Colonic mucosa (tissue), 4 donors: ENCODE data around the gene POMGNT1. TPM values are rescaled to one million over a fixed set of nuclear protein-coding genes. Genes with fewer than 3 reads are reported as not detected.
A peak's percentile ranks its signal among the peaks of the same experiment; 100 is the strongest.
"Not testable (repeated sequence)": the region's sequence is repeated elsewhere in the genome, so short reads cannot be mapped to it uniquely, and the experiment has no call there.

Source experiments
- DNase-seq: peaks from one replicate; pipeline ENCODE4 v3.0.0-alpha.2; 2020
- H3K27ac ChIP-seq: fragments of 200-600 bp; one replicate; pipeline ENCODE4 v1.8.0; 2021
- H3K27me3 ChIP-seq: fragments of 200-600 bp; one replicate; pipeline ENCODE4 v1.8.0; 2021
- H3K36me3 ChIP-seq: fragments of 200-600 bp; one replicate; pipeline ENCODE4 v1.8.0; 2021
- H3K4me1 ChIP-seq: fragments of 200-600 bp; one replicate; pipeline ENCODE4 v1.8.0; 2021; ENCODE audit warnings: mild to moderate bottlenecking
- H3K4me3 ChIP-seq: fragments of 200-600 bp; one replicate; pipeline ENCODE4 v1.8.0; 2021
- H3K9ac ChIP-seq, 2 donors: one replicate each; pipeline ENCODE4 v1.7.0; 2013; ENCODE audit warnings: control low read depth in 2 of 2, low read depth in 2 of 2, low read length in 2 of 2
- H3K9me3 ChIP-seq: fragments of 200-600 bp; one replicate; pipeline ENCODE4 v1.8.0; 2021
- intact Hi-C: fragments of 100-400 bp; cut with DNase I; formaldehyde crosslinking; loops from one replicate; pipeline ENCODE4 v1.14.1; 2022
- total RNA-seq, 2 donors: library from RNA; stranded (reverse); fragmentation: NEBNext Ultra II Directional in 1 of 2; extraction: Animal tissue kit (Norgen Biotek cat#: 25700) in 1 of 2; gene quantifications; one replicate each; pipeline ENCODE4 v1.2.1, GENCODE V29; 2021
- TF ChIP-seq, protein P1 (sequence below): fragments of 200-600 bp; IDR thresholded peaks from one replicate; pipeline ENCODE4 v1.8.0; 2022; ENCODE audit warnings: antibody characterized with exemption, mild to moderate bottlenecking
- donor health status: healthy.
- donor health status: DM: no; HTN: no; CAD: no.
- donor health status: DM: no; HTN: no; CAD: no.

The POMGNT1 gene
- total RNA-seq, 2 donors from 2014 or later, result 20.9 to 38.9 TPM

DNA sequence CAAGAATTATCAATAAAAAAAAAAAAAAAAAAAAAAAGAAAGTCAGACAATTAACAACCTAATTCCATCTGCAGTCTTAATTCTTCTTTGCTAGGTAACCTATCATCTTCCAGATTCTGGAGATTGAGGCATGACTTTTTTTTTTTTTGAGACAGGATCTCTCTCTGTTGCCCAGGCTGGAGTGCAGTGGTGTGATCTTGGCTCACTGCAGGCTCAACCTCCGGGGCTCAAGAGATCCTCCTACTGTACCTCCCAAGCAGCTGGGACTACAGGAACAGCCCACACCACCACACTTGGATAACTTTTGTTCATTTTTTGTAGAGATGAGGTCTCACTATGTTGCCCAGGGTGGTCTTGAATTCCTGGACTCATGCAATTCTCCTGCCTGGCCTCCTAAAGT is 44.7 kb upstream of the POMGNT1 start:
- TF ChIP-seq, protein P1, sequence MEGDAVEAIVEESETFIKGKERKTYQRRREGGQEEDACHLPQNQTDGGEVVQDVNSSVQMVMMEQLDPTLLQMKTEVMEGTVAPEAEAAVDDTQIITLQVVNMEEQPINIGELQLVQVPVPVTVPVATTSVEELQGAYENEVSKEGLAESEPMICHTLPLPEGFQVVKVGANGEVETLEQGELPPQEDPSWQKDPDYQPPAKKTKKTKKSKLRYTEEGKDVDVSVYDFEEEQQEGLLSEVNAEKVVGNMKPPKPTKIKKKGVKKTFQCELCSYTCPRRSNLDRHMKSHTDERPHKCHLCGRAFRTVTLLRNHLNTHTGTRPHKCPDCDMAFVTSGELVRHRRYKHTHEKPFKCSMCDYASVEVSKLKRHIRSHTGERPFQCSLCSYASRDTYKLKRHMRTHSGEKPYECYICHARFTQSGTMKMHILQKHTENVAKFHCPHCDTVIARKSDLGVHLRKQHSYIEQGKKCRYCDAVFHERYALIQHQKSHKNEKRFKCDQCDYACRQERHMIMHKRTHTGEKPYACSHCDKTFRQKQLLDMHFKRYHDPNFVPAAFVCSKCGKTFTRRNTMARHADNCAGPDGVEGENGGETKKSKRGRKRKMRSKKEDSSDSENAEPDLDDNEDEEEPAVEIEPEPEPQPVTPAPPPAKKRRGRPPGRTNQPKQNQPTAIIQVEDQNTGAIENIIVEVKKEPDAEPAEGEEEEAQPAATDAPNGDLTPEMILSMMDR, result no peak
- Histone ChIP-seq H3K36me3 (no peaks in the 10 kb centered on the region), H3K9ac (no peak overlapping the region), H3K9me3 (no peaks in the 10 kb centered on the region), H3K27ac (no peak overlapping the region), H3K4me3 (no peak overlapping the region), H3K4me1 (no peaks in the 10 kb centered on the region), H3K27me3 (no peaks in the 10 kb centered on the region)
- no peak for DNase-seq
- intact Hi-C loops, result loop anchor here (10.0 kb wide), 1 partner anchor 102 kb away; the partner anchor contains the start of gene NSUN4

DNA sequence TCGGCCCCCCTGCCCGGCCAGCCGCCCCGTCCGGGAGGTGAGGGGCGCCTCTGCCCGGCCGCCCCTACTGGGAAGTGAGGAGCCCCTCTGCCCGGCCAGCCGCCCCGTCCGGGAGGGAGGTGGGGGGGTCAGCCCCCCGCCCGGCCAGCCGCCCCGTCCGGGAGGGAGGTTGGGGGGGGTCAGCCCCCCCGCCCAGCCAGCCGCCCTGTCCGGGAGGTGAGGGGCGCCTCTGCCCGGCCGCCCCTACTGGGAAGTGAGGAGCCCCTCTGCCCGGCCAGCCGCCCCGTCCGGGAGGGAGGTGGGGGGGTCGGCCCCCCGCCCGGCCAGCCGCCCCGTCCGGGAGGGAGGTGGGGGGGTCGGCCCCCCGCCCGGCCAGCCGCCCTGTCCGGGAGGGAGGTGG is 43.5 kb upstream of the POMGNT1 start:
- not testable (repeated sequence) for H3K9me3 ChIP-seq, H3K27me3 ChIP-seq, H3K36me3 ChIP-seq, H3K27ac ChIP-seq, DNase-seq, H3K4me1 ChIP-seq, H3K9ac ChIP-seq, H3K4me3 ChIP-seq
- intact Hi-C loops, result loop anchor here (10.0 kb wide), 1 partner anchor 103 kb away; the partner anchor contains the start of gene NSUN4

DNA sequence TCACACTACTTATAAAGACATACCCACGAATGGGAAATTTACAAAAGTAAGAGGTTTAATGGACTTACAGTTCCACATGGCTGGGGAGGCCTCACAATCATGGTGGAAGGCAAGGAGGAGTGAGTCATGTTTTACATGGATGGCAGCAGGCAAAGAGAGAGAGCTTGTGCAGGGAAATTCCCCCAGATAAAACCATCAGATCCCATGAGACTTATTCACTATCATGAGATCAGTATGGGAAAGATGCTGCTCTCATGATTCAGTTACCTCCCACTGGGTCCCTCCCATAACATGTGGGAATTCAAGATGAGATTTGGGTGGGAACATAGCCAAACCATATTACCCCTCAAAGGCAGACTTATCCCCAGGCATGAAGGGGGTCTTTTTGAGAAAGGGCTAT is 40.6 kb upstream of the POMGNT1 start:
- H3K27ac ChIP-seq, H3K4me3 ChIP-seq, H3K9ac ChIP-seq, H3K36me3 ChIP-seq, H3K27me3 ChIP-seq, H3K4me1 ChIP-seq, intact Hi-C loops, DNase-seq, H3K9me3 ChIP-seq: not testable (repeated sequence)

DNA sequence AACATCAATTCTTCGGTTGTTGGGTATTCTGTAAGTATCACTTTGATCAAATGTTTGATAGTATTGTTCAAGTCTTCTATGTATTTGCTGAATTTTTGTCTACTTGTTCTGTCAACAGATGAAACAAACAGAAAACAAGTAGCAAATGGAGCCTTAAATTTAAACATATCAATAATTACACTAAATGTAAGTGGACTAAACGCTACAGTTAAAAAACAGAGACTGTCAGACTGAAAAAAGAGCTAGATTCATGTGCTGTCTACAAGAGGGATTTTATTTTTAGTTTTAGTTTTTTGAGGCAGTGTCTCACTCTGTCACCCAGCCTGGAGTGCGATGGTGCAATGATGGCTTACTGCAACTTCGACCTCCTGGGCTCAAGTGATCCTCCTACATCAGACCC is 38.6 kb upstream of the POMGNT1 start:
- intact Hi-C loops, result no loop called here
- DNase-seq, result no peak
- H3K27me3 ChIP-seq, result no peaks in the 10 kb centered on the region
- H3K9ac ChIP-seq, result no peak overlapping the region
- TF ChIP-seq, protein P1, result no peak
- no peaks in the 10 kb centered on the region for H3K4me1 ChIP-seq
- H3K9me3 ChIP-seq, result no peaks in the 10 kb centered on the region
- no peaks in the 10 kb centered on the region for H3K36me3 ChIP-seq
- H3K4me3 ChIP-seq, result no peak overlapping the region
- H3K27ac ChIP-seq, result no peak overlapping the region

DNA sequence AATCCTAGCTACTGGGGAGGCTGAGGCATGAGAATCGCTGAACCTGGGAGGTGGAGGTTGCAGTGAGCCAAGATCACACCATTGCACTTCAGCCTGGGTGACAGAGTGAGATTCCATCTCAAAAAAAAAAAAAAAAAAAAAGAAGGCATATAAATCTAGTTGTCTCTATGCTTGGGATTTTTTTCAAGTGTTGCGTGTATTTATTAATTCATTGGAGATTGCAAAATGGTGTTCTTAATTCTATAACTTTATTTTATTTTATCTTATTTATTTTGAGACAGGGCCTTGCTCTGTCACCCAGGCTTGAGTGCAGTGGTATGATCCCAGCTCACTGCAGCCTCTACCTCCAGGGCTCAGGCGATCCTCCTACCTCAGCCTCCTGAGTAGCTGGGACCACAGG is 33.0 kb upstream of the POMGNT1 start:
- H3K4me1 ChIP-seq, H3K4me3 ChIP-seq, H3K36me3 ChIP-seq, H3K9me3 ChIP-seq, H3K27me3 ChIP-seq, H3K9ac ChIP-seq, DNase-seq, H3K27ac ChIP-seq, intact Hi-C loops: not testable (repeated sequence)

DNA sequence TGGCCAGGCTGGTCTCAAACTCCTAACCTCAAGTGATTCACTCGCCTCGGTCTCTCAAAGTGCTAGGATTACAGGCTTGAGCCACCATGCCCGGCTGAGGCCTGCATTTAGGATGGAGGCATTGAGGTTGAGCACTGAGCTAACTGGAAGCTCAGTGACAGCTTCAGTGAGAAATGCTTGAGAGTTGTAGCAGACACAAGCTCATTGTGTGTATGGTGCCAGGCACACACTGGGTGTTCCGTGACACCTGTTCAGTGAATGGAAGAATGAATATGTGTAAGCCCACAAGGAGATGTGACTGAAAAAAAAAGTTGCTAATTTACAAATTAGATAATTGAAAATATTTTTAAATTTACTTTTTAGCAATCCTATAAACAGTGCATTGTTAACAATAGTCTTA is 26.7 kb upstream of the POMGNT1 start:
- Histone ChIP-seq H3K36me3 (no peaks in the 10 kb centered on the region), H3K9ac (no peak overlapping the region), H3K9me3 (no peaks in the 10 kb centered on the region), H3K27ac (no peak overlapping the region), H3K4me1 (no peaks in the 10 kb centered on the region), H3K27me3 (no peaks in the 10 kb centered on the region), H3K4me3 (no peak overlapping the region)
- intact Hi-C loops, result no loop called here
- DNase-seq, result no peak
- TF ChIP-seq, protein P1, result no peak

DNA sequence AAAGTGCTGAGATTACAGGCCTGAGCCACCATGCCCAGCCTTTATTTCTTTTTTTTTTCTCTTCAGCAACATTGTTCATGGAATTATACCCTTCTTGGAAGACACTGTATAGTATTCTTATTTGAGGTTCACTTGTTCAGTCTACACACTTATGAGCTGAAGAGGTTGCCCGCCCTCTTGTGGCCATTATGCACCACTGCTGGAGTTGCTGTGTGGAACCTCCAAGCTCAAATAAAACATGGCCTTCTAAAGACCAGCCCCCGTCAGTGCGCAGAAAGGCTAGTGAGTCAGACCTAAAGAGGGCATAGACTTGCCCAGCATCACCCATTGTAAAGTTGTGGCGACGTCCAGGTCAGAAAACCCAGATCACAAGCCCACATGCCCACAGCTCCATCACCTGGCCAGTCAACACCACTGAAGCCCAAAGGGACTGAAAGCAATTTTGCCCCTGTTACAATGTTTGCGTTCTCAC is 25.3 kb upstream of the POMGNT1 start:
- intact Hi-C loops, result loop anchor here (1.0 kb wide), 1 partner anchor 186 kb away; no protein-coding TSS in a partner anchor
- H3K4me1 ChIP-seq, result no peaks in the 10 kb centered on the region
- TF ChIP-seq, protein P1, result peak; percentile 92
- H3K9ac ChIP-seq, result no peak overlapping the region
- H3K4me3 ChIP-seq, result no peak overlapping the region
- no peaks in the 10 kb centered on the region for H3K36me3 ChIP-seq
- no peak overlapping the region for H3K27ac ChIP-seq
- peak; percentile 71 for DNase-seq
- no peaks in the 10 kb centered on the region for H3K9me3 ChIP-seq
- H3K27me3 ChIP-seq, result no peaks in the 10 kb centered on the region

DNA sequence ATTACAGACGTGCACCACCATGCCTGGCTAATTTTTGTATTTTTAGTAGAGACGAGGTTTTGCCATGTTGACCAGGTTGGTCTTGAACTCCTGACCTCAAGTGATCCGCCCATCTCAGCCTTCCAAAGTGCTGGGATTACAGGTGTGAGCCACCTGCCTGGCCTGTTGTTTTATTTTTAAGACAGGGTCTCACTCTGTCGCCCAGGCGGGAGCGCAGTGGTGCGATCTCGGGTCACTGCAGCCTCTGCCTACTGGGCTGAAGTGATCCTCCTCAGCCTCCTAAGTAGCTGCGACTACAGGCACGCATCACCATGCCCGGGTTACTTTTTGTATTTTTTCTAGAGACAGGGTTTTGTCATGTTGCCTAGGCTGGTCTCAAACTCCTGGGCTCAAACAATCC is 24.8 kb upstream of the POMGNT1 start:
- not testable (repeated sequence) for H3K27ac ChIP-seq, H3K9me3 ChIP-seq, H3K4me3 ChIP-seq, DNase-seq, H3K27me3 ChIP-seq, H3K9ac ChIP-seq, H3K36me3 ChIP-seq, H3K4me1 ChIP-seq
- intact Hi-C loops, result loop anchor here (1.0 kb wide), 1 partner anchor 186 kb away; no protein-coding TSS in a partner anchor
